ENCODE measurements around the gene ADK. TPM values are rescaled to one million over a fixed set of nuclear protein-coding genes. Genes with fewer than 3 reads are reported as not detected.
"Not testable (repeated sequence)": the region's sequence is repeated elsewhere in the genome, so short reads cannot be mapped to it uniquely, and the experiment has no call there.

ADK gene
- total and polyA plus RNA-seq, 2 of the 4 experiments (the other 2 are of a cell fraction): 30.6 to 40.9 TPM

DNA sequence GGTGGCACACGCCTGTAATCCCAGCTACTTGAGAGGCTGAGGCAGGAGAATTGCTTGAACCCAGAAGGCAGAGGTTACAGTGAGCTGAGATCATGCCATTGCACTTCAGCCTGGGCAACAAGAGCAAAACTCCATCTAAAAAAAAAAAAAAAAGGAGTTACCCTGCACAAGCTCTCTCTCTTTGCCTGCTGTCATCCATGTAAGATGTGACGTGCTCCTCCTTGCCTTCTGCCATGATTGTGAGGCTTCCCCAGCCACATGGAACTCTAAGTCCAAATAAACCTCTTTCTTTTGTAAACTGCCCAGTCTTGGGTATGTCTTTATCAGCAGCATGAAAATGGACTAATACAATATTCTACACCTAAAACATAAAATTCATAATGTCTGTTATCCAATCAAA, 429.4 kb downstream of the ADK start:
- H4K20me1 ChIP-seq (ENCODE audit: insufficient read depth, low read length); H2BK5ac ChIP-seq (ENCODE audit: low read depth, low read length, poor library complexity, severe bottlenecking); H4K5ac ChIP-seq (ENCODE audit: low read depth, low read length); H2BK20ac ChIP-seq (ENCODE audit: low read depth, low read length); ATAC-seq (ENCODE audit: low read depth); H3K27ac ChIP-seq (ENCODE audit: insufficient read depth, low read length); H3K14ac ChIP-seq (replicated peaks; ENCODE audit: low read depth, low read length); dilution Hi-C loops (cut with HindIII; ENCODE audit: low sequenced_read_pairs, unreplicated experiment); H2BK120ac ChIP-seq (ENCODE audit: low read depth, low read length); H2AK5ac ChIP-seq (ENCODE audit: low read depth, low read length); H3K4me1 ChIP-seq (ENCODE audit: control insufficient read depth, insufficient read depth, low read length); H3K9ac ChIP-seq (ENCODE audit: low read depth, low read length); H2AFZ ChIP-seq (replicated peaks; ENCODE audit: low read length, poor library complexity); POLR2A ChIA-PET (ENCODE audit: unreplicated experiment); H4K91ac ChIP-seq (ENCODE audit: insufficient read depth, low read depth, low read length); BruUV-seq (replicated peaks); H3K9me1 ChIP-seq (ENCODE audit: insufficient read depth, low read length); H3K18ac ChIP-seq (ENCODE audit: low read depth, low read length); H3K9me3 ChIP-seq (ENCODE audit: control insufficient read depth, insufficient read depth, low read length); in situ Hi-C loops (cut with MboI; ENCODE audit: low sequenced_read_pairs); H3K4me3 ChIP-seq (ENCODE audit: insufficient read depth, low read depth, low read length); H4K8ac ChIP-seq (ENCODE audit: low read depth in 2 of 2, low read length in 2 of 2); DNase-seq; H3K4me2 ChIP-seq (ENCODE audit: low read depth, low read length); H2BK15ac ChIP-seq (ENCODE audit: low read depth, low read length); H3K79me1 ChIP-seq (ENCODE audit: low read depth in 1 of 2, low read length in 2 of 2); H3K4ac ChIP-seq (ENCODE audit: low read depth, low read length); H3K23ac ChIP-seq (ENCODE audit: low read depth, low read length); CTCF ChIA-PET; intact Hi-C loops (cut with micrococcal nuclease); H3K36me3 ChIP-seq (ENCODE audit: control insufficient read depth, insufficient read depth, low read length); H3K56ac ChIP-seq (ENCODE audit: extremely low read depth, insufficient read depth, low read length); H2AK9ac ChIP-seq (replicated peaks; ENCODE audit: low read depth, low read length, poor library complexity); H3K27me3 ChIP-seq (ENCODE audit: control insufficient read depth, insufficient read depth, low read length): not testable (repeated sequence)
- no CpG with 5 or more reads among the region's 2 CpGs for WGBS, 2 experiments (ENCODE audit: extremely low coverage in 2 of 2, insufficient read length in 1 of 2)

All from IMR-90 (cell line).